Activated CD4-positive, alpha-beta memory T cell treated with anti-CD3 and anti-CD28 coated beads for 36 hours (primary cell): ENCODE measurements around the gene IRF2BP2. TPM values are rescaled to one million over a fixed set of nuclear protein-coding genes. Genes with fewer than 3 reads are reported as not detected.

Experiments
- CTCF ChIA-PET: fragments of 350-600 bp; sonication (Branson Sonifier 250); formaldehyde crosslinking; loops from one replicate; lab custom pipeline; 2021; ENCODE audit warnings: antibody characterized with exemption, inconsistent platforms; lab: Charles Lee
- POLR2A ChIA-PET: fragments of 350-600 bp; sonication (Branson Sonifier 250); formaldehyde crosslinking; loops from one replicate; lab custom pipeline; 2021; ENCODE audit warnings: antibody characterized with exemption; lab: Charles Lee
- DNase-seq: peaks from one replicate; pipeline ENCODE4 v3.0.0-alpha.2; 2020
- H3K27ac Mint-ChIP-seq: one replicate; pipeline ENCODE4 v1.8.0; 2021; ENCODE audit warnings: mixed read lengths
- H3K27me3 Mint-ChIP-seq: one replicate; pipeline ENCODE4 v1.8.0; 2021; ENCODE audit warnings: mixed read lengths
- H3K36me3 Mint-ChIP-seq: one replicate; pipeline ENCODE4 v1.8.0; 2021; ENCODE audit warnings: mixed read lengths
- H3K4me1 Mint-ChIP-seq: one replicate; pipeline ENCODE4 v1.8.0; 2021; ENCODE audit warnings: low read depth, mixed read lengths
- H3K4me3 Mint-ChIP-seq: one replicate; pipeline ENCODE4 v1.8.0; 2021; ENCODE audit warnings: mild to moderate bottlenecking, mixed read lengths
- H3K9me3 Mint-ChIP-seq: one replicate; pipeline ENCODE4 v1.8.0; 2021; ENCODE audit warnings: mixed read lengths
- intact Hi-C: fragments of 100-400 bp; cut with micrococcal nuclease; formaldehyde crosslinking; loops from one replicate; pipeline ENCODE4 v1.15.1; 2023
- total RNA-seq, 2 experiments: library from RNA; stranded (reverse); gene quantifications; one replicate each; pipeline ENCODE4 v1.2.3, GENCODE V29; 2021

The IRF2BP2 gene
- total RNA-seq, 2 experiments from 2014 or later = 139 to 147 TPM

GRCh38 chr1:234632225-234632624 is 22.2 kb upstream of the IRF2BP2 start:
- H3K4me1 Mint-ChIP-seq = peaks cover 5% of the 10 kb centered on the region
- intact Hi-C loops = no loop called here
- no peak for DNase-seq
- no peaks in the 10 kb centered on the region for H3K27me3 Mint-ChIP-seq
- no peak overlapping the region for H3K4me3 Mint-ChIP-seq
- CTCF ChIA-PET = no interaction called here
- POLR2A ChIA-PET = interaction anchor here (0.7 kb wide), 1 partner anchor 19 kb away, joined by 4 read pairs; no protein-coding TSS in a partner anchor
- H3K27ac Mint-ChIP-seq = no peak overlapping the region
- no peaks in the 10 kb centered on the region for H3K36me3 Mint-ChIP-seq
- H3K9me3 Mint-ChIP-seq = no peaks in the 10 kb centered on the region

DNA sequence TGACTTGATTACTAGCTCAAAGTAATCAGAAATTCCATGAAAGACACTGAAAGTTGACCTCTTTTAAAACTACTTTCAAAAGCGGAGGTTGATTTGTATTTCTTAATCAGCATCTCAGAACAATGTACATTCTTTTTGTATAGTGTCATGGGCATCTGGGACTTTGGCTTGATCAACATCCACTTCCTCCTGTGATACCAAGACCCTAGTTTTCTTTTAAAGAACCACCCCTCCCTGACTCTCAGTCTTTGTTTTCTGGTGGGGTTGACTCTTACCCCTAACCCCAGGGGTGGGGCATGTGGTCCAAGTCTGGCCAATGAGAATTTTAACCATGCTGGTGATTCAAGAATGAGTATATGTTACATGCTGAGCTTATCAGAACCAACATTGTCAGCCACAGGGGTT is 21.7 kb upstream of the IRF2BP2 start:
- H3K4me3 Mint-ChIP-seq = no peak overlapping the region
- POLR2A ChIA-PET = interaction anchor here (0.7 kb wide), 1 partner anchor 19 kb away, joined by 4 read pairs; no protein-coding TSS in a partner anchor

GRCh38 chr1:234629026-234629425 is 19.0 kb upstream of the IRF2BP2 start:
- no peaks in the 10 kb centered on the region for H3K27me3 Mint-ChIP-seq
- H3K27ac Mint-ChIP-seq = no peak overlapping the region
- H3K9me3 Mint-ChIP-seq = no peaks in the 10 kb centered on the region
- no peak overlapping the region for H3K4me3 Mint-ChIP-seq
- peak; percentile 27 for DNase-seq
- no peaks in the 10 kb centered on the region for H3K36me3 Mint-ChIP-seq
- H3K4me1 Mint-ChIP-seq = peaks cover 3% of the 10 kb centered on the region
- ChIA-PET POLR2A (no interaction called here), CTCF (no interaction called here)
- intact Hi-C loops = loop anchor here (2.0 kb wide), 1 partner anchor 16 kb away; no protein-coding TSS in a partner anchor

More for the DNA sequence above, 21.7 kb upstream of the IRF2BP2 start:
- Mint-ChIP-seq H3K27ac (no peak overlapping the region), H3K36me3 (no peaks in the 10 kb centered on the region), H3K4me1 (peaks cover 5% of the 10 kb centered on the region), H3K9me3 (no peaks in the 10 kb centered on the region), H3K27me3 (no peaks in the 10 kb centered on the region)
- DNase-seq = no peak
- intact Hi-C loops = no loop called here
- CTCF ChIA-PET = no interaction called here

- no peaks in the 10 kb centered on the region for H3K36me3 Mint-ChIP-seq
- CTCF ChIA-PET = no interaction called here
- no peak overlapping the region for H3K27ac Mint-ChIP-seq
- no peaks in the 10 kb centered on the region for H3K27me3 Mint-ChIP-seq
- POLR2A ChIA-PET = no interaction called here
- intact Hi-C loops = loop anchor here (2.0 kb wide), 1 partner anchor 15 kb away; no protein-coding TSS in a partner anchor
- H3K9me3 Mint-ChIP-seq = no peaks in the 10 kb centered on the region
- peak; percentile 32 for DNase-seq
- no peak overlapping the region for H3K4me3 Mint-ChIP-seq
- peaks cover 3% of the 10 kb centered on the region for H3K4me1 Mint-ChIP-seq
Observed at GRCh38 chr1:234628089-234628488, 18.1 kb upstream of the IRF2BP2 start.

DNA sequence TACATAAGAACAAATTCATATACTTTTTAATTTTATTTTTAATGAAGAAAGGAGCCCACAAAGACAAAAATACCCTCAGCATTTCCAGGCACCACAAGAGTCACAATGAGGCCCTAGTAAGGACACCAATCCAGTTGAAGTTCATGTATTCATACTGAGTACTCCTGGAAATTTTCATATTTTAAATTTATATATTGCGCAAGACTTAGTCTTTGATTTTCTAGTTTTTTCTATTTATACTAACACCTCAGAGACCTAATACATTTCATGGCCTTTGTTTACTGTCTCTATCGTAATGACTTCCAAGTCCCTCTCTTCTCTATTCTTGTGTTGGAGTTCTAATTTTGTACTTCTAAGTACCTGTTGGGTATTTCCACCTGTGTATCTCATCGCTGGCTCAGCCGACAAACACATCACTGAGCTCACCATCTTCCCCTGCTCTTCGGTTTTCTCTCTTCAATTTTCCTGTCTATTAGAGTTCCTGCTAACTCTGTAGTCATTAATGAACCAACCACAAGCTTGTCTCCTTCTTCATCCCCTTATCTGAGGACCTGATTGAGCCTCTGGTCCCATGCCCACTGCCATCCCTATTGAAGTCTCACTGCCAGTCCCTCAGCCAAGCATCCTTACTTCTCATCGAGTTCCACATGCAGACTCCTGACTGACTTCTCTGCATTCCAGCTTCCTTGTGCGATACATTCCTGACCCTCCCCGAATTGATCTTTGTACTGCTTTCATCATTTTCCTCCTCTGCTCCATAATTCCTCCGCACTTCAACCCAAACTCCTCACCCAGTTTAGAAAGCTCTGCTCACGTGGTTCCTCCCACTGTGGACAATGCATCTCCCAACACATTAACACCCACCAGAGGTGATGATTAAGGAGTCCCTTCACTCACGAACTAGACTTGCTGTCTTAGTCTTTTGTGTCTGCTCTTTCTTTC is 17.3 kb upstream of the IRF2BP2 start:
- no peak for DNase-seq
- peaks cover 3% of the 10 kb centered on the region for H3K4me1 Mint-ChIP-seq
- no peak overlapping the region for H3K4me3 Mint-ChIP-seq
- H3K9me3 Mint-ChIP-seq = no peaks in the 10 kb centered on the region
- no peaks in the 10 kb centered on the region for H3K27me3 Mint-ChIP-seq
- H3K36me3 Mint-ChIP-seq = no peaks in the 10 kb centered on the region
- intact Hi-C loops = no loop called here
- CTCF ChIA-PET = no interaction called here
- POLR2A ChIA-PET = no interaction called here
- no peak overlapping the region for H3K27ac Mint-ChIP-seq

DNA sequence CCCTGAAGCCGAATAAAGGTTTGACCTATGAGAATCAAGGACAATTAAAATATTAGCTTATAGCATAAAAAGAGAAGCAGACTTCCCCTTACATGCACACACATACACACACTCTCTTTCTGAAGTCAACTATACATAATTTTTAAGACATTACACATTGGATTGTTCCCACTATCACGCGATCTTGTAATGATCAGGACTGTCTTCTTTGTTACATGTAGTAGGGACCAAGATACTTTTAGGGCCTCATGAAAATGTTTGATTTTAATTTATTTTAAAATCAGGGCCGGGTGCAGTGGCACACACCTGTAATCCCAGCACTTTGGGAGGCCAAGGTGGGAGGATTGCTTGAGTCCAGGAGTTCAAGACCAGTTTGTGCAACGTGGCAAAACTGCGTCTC is 16.4 kb upstream of the IRF2BP2 start:
- Mint-ChIP-seq H3K4me3 (no peak overlapping the region), H3K4me1 (peaks cover 3% of the 10 kb centered on the region), H3K27me3 (no peaks in the 10 kb centered on the region), H3K9me3 (no peaks in the 10 kb centered on the region), H3K36me3 (no peaks in the 10 kb centered on the region), H3K27ac (no peak overlapping the region)
- POLR2A ChIA-PET = no interaction called here
- DNase-seq = no peak
- intact Hi-C loops = no loop called here
- CTCF ChIA-PET = no interaction called here

GRCh38 chr1:234624724-234625117 is 14.7 kb upstream of the IRF2BP2 start:
- no peak for DNase-seq
- H3K4me1 Mint-ChIP-seq = peaks cover 3% of the 10 kb centered on the region
- no peak overlapping the region for H3K27ac Mint-ChIP-seq
- ChIA-PET POLR2A (no interaction called here), CTCF (no interaction called here)
- H3K4me3 Mint-ChIP-seq = no peak overlapping the region
- no peaks in the 10 kb centered on the region for H3K36me3 Mint-ChIP-seq
- intact Hi-C loops = no loop called here
- no peaks in the 10 kb centered on the region for H3K9me3 Mint-ChIP-seq
- no peaks in the 10 kb centered on the region for H3K27me3 Mint-ChIP-seq

- intact Hi-C loops = no loop called here
- DNase-seq = no peak
- H3K36me3 Mint-ChIP-seq = no peaks in the 10 kb centered on the region
- H3K4me3 Mint-ChIP-seq = no peak overlapping the region
- H3K27me3 Mint-ChIP-seq = no peaks in the 10 kb centered on the region
- no peaks in the 10 kb centered on the region for H3K9me3 Mint-ChIP-seq
- POLR2A ChIA-PET = no interaction called here
- peaks cover 4% of the 10 kb centered on the region for H3K4me1 Mint-ChIP-seq
- CTCF ChIA-PET = no interaction called here
- no peak overlapping the region for H3K27ac Mint-ChIP-seq
Observed at GRCh38 chr1:234621657-234622335, 11.8 kb upstream of the IRF2BP2 start.

- no peaks in the 10 kb centered on the region for H3K36me3 Mint-ChIP-seq
- H3K9me3 Mint-ChIP-seq = no peaks in the 10 kb centered on the region
- H3K27me3 Mint-ChIP-seq = no peaks in the 10 kb centered on the region
- H3K4me3 Mint-ChIP-seq = no peak overlapping the region
- intact Hi-C loops = no loop called here
- POLR2A ChIA-PET = no interaction called here
- CTCF ChIA-PET = no interaction called here
- no peak overlapping the region for H3K27ac Mint-ChIP-seq
- DNase-seq = no peak
- H3K4me1 Mint-ChIP-seq = peaks cover 4% of the 10 kb centered on the region
Observed at GRCh38 chr1:234621127-234621468, 11.1 kb upstream of the IRF2BP2 start.

DNA sequence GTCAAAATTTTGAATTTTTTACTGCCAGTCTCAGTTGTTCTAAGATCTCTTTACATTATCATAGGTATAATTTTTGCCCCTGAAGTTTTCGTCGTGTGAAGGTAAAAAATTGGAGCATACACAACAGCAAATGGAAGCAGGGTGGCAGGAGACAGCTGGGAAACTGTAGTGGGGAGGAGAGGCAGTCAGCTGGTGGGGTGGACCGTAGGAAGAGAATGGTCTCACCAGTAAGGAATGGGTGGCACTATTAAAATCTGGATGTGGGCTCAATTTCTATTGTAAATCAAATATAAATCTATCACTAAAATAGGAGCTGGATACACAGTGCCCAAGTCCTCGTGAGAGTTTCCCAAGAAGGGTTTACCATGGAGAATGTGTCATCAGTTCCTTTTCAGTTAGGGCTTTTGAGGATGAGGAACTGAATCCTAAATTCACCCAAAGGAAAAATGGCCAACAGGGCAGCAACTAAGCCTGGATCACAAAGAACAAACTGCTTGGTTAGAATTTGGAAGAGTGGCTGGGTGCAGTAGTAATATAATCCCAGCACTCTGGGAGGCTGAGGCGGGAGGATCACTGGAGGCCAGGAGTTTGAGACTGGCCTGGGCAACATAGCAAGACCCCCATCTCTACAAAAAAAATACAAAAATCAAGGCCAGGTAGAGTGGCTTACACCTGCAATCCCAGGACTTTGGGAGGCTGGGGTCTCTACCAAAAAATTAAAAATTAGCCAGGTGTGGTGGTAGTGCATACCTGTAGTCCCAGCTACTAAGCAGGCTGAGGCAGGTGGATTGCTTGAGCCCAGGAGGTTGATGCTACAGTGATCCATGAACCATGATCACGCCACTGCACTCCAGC is 10.5 kb upstream of the IRF2BP2 start:
- Mint-ChIP-seq H3K4me1 (peaks cover 4% of the 10 kb centered on the region), H3K27me3 (no peaks in the 10 kb centered on the region), H3K36me3 (no peaks in the 10 kb centered on the region), H3K27ac (no peak overlapping the region), H3K4me3 (no peak overlapping the region), H3K9me3 (no peaks in the 10 kb centered on the region)
- DNase-seq = no peak
- CTCF ChIA-PET = no interaction called here
- intact Hi-C loops = no loop called here
- POLR2A ChIA-PET = no interaction called here

- Mint-ChIP-seq H3K36me3 (no peaks in the 10 kb centered on the region), H3K27me3 (no peaks in the 10 kb centered on the region), H3K4me1 (peaks cover 4% of the 10 kb centered on the region), H3K27ac (no peak overlapping the region), H3K4me3 (no peak overlapping the region), H3K9me3 (no peaks in the 10 kb centered on the region)
- ChIA-PET POLR2A (no interaction called here), CTCF (no interaction called here)
- DNase-seq = no peak
- intact Hi-C loops = loop anchor here (10.0 kb wide), 1 partner anchor 885 kb away; the partner anchor contains the start of gene B3GALNT2
Observed at GRCh38 chr1:234619794-234620247, 9.8 kb upstream of the IRF2BP2 start.

DNA sequence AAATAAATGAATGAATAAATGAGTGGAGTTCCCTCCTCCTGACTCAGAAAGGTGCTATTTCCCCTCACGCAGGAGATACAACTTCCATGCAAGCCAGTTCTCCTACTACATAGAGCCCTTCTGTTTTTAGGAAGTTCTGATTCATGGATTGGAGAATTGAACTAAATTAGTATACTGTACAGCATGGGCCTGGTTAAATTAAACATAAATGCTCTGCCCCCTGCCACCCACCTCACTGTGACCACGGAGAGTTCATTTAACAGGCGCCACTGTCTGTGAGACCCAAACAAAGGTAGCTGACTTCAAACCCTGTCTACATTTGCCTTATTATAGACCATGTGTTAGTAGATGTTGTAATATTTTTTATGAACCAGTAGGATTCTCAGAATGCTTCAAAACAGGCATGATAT is 9.1 kb upstream of the IRF2BP2 start:
- intact Hi-C loops = loop anchor here (10.0 kb wide), 1 partner anchor 886 kb away; the partner anchor contains the start of gene B3GALNT2
- no peaks in the 10 kb centered on the region for H3K9me3 Mint-ChIP-seq
- H3K36me3 Mint-ChIP-seq = no peaks in the 10 kb centered on the region
- H3K27ac Mint-ChIP-seq = no peak overlapping the region
- peaks cover 4% of the 10 kb centered on the region for H3K4me1 Mint-ChIP-seq
- ChIA-PET CTCF (no interaction called here), POLR2A (no interaction called here)
- no peaks in the 10 kb centered on the region for H3K27me3 Mint-ChIP-seq
- no peak for DNase-seq
- H3K4me3 Mint-ChIP-seq = no peak overlapping the region
